ENCODE results near the gene TPSD1. TPM values are rescaled to one million over a fixed set of nuclear protein-coding genes. Genes with fewer than 3 reads are reported as not detected.

Gene TPSD1
- total RNA-seq, 1 experiment from 2014 or later, result not detected

- no peaks in the 10 kb centered on the region for H3K79me2 ChIP-seq (ENCODE audit: insufficient read depth, low read length)
- no peak overlapping the region for H2BK15ac ChIP-seq (ENCODE audit: low read depth, low read length)
- no peak overlapping the region for H2BK5ac ChIP-seq (ENCODE audit: insufficient read length, low read length)
- no peak overlapping the region for H3K18ac ChIP-seq (ENCODE audit: insufficient read length, low read depth, low read length)
- no peak overlapping the region for H2BK120ac ChIP-seq (ENCODE audit: low read depth, low read length, poor library complexity, severe bottlenecking)
- no peak overlapping the region for H2BK12ac ChIP-seq (ENCODE audit: insufficient read length, low read depth, low read length)
- no peak overlapping the region for H3K9ac ChIP-seq (ENCODE audit: extremely low read depth, insufficient read length, low read length)
- no peaks in the 10 kb centered on the region for H3K4me1 Mint-ChIP-seq
- no peaks in the 10 kb centered on the region for H3K79me1 ChIP-seq (ENCODE audit: insufficient read depth, low read depth, low read length, poor library complexity, severe bottlenecking)
- no peak overlapping the region for H4K5ac ChIP-seq (ENCODE audit: insufficient read length, low read depth, low read length)
- no peak overlapping the region for H2AK5ac ChIP-seq (ENCODE audit: insufficient read length, low read length)
- no peaks in the 10 kb centered on the region for H3K4me1 ChIP-seq (ENCODE audit: insufficient read depth, low read length)
- H3K27ac ChIP-seq (ENCODE audit: insufficient read length, low read depth, low read length), result no peak overlapping the region
- no peak overlapping the region for H3T11ph ChIP-seq (ENCODE audit: low read length)
- no peaks in the 10 kb centered on the region for H3K27me3 ChIP-seq (ENCODE audit: insufficient read depth, low read length)
- H3K23me2 ChIP-seq (ENCODE audit: insufficient read length, low read depth, low read length, poor library complexity, severe bottlenecking), result no peaks in the 10 kb centered on the region
- H3K4me2 ChIP-seq (ENCODE audit: insufficient read depth, insufficient read length, low read length), result no peak overlapping the region
- no CpG with 5 or more reads among the region's 23 CpGs for WGBS (ENCODE audit: extremely low coverage, insufficient read length, low lambda C conversion rate)
- H3K4me3 Mint-ChIP-seq, result no peak overlapping the region
- H4K8ac ChIP-seq (replicated peaks; ENCODE audit: insufficient read length, low read depth, low read length), result no peak overlapping the region
- no peak for DNase-seq
- H4K91ac ChIP-seq (ENCODE audit: insufficient read length, low read depth, low read length), result no peak overlapping the region
- no peaks in the 10 kb centered on the region for H3K27me3 Mint-ChIP-seq (ENCODE audit: low read depth)
- no peaks in the 10 kb centered on the region for H3K9me3 Mint-ChIP-seq
- no peak overlapping the region for H3K56ac ChIP-seq (ENCODE audit: insufficient read length, low read depth, low read length)
- no peak overlapping the region for H3K27ac Mint-ChIP-seq
- H3K23ac ChIP-seq (ENCODE audit: insufficient read length, low read depth, low read length), result no peak overlapping the region
- H4K20me1 ChIP-seq (ENCODE audit: control insufficient read depth, insufficient read depth, insufficient read length), result no peaks in the 10 kb centered on the region
- no peak overlapping the region for H3K4ac ChIP-seq (ENCODE audit: low read depth, low read length)
- no peak overlapping the region for H2AFZ ChIP-seq (ENCODE audit: low read length)
- peaks cover 0 to 34% (median 27%) of the 10 kb centered on the region in 3 experiments; a peak in 6 of 7 replicates for H3K36me3 Mint-ChIP-seq (ENCODE audit: insufficient read depth in 1 of 3, low read depth in 3 of 3)
- no peaks in the 10 kb centered on the region for H3K9me3 ChIP-seq (ENCODE audit: control insufficient read depth, low read depth, low read length)
- H2BK20ac ChIP-seq (ENCODE audit: low read depth, low read length, poor library complexity, severe bottlenecking), result no peak overlapping the region
- no peak overlapping the region for H3K14ac ChIP-seq (ENCODE audit: insufficient read depth, low read length)
- no peak for TF ChIP-seq CTCF (conservative IDR thresholded peaks at IDR 0.05)
These were observed 45.4 kb upstream of the TPSD1 start for GRCh38 chr16:1210461-1210860.
